ENCODE data around the gene TRRAP. TPM values are rescaled to one million over a fixed set of nuclear protein-coding genes. Genes with fewer than 3 reads are reported as not detected.

Gene TRRAP
- total RNA-seq, 2 donors from 2014 or later, result 23.4 to 24.3 TPM

DNA sequence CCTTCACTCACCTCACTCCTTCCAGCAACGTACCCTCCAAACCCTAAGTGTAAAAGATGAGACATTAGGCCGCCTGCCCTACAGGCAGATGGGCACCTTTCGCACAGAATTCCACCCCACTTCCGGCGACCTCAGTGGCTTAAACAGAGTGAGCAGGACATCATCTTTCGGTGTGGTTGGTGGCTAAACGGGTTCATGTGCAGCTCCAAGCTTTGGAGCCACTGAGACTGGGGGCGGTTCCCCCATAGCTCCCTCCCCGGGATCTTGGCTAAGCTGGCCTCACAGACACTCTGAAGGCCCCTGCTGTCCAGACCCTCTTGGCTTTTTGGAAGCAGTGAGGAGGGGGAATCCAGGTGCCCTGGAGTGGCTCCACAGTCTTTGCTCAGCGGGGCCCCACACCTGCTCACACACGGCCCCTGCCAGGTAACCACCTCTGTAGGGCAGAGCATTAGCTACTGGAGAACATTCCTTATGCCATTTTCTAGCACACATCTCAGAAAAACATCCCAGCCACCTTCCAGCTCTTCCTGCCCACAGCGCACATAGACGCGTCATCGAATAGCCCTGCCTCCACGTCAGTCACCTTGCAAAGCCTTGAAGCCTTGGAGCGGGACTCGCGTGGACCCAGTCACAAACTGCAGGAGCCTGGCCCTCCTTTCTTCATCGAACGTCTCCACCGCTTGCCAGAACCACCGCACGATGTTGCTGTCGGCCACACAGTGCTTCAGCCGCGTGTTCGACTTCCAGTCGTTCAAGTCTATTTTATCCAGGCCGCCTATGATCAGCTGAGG is 156.8 kb downstream of the TRRAP start:
- H3K36me3 ChIP-seq, result peaks cover 94% of the 10 kb centered on the region
- H3K9me3 ChIP-seq, result peaks cover 0 to 2% of the 10 kb centered on the region in 2 donors
- DNase-seq (ENCODE audit: low spot score), result peak; percentile 54
- no peaks in the 10 kb centered on the region for H3K27me3 ChIP-seq
- H3K4me1 ChIP-seq, result peaks cover 0 to 12% of the 10 kb centered on the region in 2 donors
- TF ChIP-seq, protein P1, sequence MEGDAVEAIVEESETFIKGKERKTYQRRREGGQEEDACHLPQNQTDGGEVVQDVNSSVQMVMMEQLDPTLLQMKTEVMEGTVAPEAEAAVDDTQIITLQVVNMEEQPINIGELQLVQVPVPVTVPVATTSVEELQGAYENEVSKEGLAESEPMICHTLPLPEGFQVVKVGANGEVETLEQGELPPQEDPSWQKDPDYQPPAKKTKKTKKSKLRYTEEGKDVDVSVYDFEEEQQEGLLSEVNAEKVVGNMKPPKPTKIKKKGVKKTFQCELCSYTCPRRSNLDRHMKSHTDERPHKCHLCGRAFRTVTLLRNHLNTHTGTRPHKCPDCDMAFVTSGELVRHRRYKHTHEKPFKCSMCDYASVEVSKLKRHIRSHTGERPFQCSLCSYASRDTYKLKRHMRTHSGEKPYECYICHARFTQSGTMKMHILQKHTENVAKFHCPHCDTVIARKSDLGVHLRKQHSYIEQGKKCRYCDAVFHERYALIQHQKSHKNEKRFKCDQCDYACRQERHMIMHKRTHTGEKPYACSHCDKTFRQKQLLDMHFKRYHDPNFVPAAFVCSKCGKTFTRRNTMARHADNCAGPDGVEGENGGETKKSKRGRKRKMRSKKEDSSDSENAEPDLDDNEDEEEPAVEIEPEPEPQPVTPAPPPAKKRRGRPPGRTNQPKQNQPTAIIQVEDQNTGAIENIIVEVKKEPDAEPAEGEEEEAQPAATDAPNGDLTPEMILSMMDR (IDR thresholded peaks at IDR 0.05), result no peak
- no peak overlapping the region for H3K4me3 ChIP-seq
- H3K27ac ChIP-seq, result peak overlapping the region in 1 of 2 donors; percentile 87

DNA sequence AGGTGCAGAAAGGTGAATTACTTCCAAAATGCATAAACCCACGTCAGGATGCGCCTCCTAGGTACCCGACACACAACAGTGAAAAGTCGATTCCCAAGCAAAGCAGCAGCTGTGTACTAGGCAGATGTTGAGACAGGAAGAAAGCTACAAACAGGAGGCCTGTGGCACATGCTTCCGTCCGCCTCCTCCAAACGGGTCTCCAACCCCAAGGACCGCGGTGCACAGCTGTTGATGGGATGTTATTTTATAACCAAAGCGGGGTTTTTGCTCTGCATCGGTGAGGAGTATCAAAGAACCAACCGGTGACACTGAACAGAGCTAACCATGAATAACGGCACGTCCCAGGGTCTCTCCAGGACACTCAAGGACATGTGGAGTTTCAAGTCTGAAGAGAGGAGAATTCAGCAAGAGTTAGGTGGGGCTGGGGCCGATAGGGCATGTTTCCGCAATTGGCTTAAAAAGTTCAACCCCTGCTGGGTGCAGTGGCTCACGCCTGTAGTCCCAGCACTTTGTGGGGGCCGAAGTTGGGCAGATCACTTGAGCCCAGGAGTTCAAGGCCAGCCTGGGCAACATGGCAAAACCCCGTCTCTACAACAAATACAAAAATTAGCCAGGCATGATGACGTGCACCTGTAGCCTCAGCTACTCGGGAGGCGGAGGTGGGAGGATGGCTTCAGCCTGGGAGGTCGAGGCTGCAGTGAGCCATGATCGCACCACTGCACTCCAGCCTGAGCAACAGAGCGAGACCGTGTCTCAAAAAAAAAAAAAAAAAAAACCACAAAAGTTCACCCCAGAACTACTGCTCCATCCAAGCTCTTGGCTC is 157.6 kb downstream of the TRRAP start:
- no peak for DNase-seq (ENCODE audit: low spot score)
- Histone ChIP-seq H3K9me3 (no peaks in the 10 kb centered on the region), H3K36me3 (peaks cover 88% of the 10 kb centered on the region), H3K4me1 (peaks cover 0 to 10% of the 10 kb centered on the region in 2 donors), H3K27ac (peak overlapping the region in 1 of 2 donors; percentile 54), H3K27me3 (no peaks in the 10 kb centered on the region), H3K4me3 (no peak overlapping the region)
- TF ChIP-seq, protein P1 (IDR thresholded peaks at IDR 0.05), result no peak

DNA sequence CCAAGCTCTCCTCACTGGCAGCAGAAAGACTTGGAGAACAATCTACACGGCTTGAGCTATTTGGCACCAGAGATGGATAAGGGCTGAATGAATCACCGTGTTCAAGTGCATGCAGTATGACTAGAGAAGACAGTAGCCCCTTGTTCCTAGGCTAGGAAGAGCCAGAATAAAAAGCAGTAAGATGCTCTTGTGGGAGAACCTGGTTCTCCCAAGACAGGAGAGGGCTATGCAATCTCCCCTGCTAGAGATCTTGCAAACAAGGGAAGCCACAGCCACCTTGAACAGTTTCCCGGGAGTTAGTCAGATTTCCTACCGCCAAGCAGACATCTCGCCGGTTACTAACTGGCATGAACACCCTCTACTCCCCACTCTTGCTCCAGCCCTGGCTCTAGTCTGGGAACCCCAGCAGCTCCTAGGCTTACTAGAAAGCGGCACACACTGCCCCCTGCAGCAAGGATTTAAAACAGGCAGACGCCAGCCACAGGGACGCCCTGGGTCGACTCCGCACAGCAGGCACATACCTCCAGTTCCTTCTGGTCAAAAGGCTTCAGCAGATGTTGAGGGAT is 158.3 kb downstream of the TRRAP start:
- peak; percentile 76 for DNase-seq (ENCODE audit: low spot score)
- Histone ChIP-seq H3K9me3 (no peaks in the 10 kb centered on the region), H3K4me1 (peaks cover 0 to 9% of the 10 kb centered on the region in 2 donors), H3K36me3 (peaks cover 87% of the 10 kb centered on the region), H3K27ac (peak overlapping the region; percentile 36 to 54), H3K4me3 (no peak overlapping the region), H3K27me3 (no peaks in the 10 kb centered on the region)
- TF ChIP-seq, protein P1 (IDR thresholded peaks at IDR 0.05), result peak in 1 of 2 donors; percentile 59

DNA sequence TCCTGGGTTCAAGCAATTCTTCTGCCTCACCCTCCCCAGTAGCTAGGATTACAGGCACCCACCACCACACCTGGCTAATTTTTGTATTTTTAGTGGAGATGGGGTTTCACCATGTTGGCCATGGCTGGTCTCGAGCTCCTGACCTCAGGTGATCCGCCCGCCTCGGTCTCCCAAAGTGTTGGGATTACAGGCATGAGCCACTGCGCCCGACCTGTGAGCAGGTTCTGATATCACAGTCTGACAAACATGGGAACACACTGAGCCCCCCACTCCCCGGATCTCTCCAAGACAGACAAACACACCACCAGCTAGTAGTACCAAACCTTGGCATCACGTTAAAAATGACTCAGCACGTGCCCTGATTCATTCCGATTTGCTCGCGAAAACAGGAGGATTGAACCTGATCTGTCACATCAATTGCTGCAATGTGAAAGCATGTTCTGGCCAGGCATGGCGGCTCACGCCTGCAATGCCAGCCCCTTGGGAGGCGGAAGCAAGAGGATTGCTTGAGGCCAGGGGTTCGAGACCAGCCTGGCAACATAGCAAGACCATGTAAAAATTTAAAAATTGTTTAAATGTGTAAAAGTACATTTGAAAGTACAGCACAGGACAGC is 159.1 kb downstream of the TRRAP start:
- Histone ChIP-seq H3K4me1 (peaks cover 0 to 8% of the 10 kb centered on the region in 2 donors), H3K27ac (peak overlapping the region in 1 of 2 donors; percentile 36), H3K4me3 (no peak overlapping the region), H3K27me3 (no peaks in the 10 kb centered on the region), H3K9me3 (no peaks in the 10 kb centered on the region), H3K36me3 (peaks cover 87% of the 10 kb centered on the region)
- TF ChIP-seq, protein P1 (IDR thresholded peaks at IDR 0.05), result no peak
- no peak for DNase-seq (ENCODE audit: low spot score)

DNA sequence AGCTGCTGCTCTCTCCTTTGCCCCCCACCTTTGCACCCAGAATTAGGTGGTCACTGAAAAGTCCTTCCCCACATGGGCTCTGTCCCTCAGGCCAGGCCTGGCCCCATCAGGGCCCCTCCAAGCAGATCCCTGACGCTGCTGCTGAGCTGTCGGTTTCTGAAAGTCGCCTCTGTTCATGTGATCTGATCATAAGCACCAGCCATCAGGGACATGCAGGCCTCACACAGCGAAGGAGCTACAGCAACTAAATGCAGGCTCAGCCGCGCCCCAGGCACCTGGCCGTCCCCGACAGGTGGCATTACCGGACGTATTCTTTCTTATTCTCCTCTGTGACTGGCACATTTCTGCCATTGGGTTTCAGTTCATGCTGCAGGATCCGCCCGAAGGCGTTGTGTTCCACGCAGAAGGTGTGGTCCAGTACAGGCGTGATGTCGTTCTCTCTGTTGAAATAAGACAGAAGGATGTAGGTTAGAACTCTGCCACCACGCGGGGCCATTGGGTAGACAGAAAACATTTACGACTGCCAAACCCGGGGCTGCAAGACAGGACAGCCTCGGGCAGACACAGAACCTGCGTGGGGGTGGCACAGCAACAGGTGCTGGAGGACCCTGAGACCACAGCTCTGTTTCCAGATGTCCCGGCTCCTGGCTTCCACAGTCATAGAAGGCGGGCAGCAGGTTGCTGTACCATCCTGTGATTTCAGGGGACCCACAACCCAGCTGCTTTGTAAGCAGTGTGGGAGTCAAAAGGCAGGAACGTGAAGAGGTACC is 159.9 kb downstream of the TRRAP start:
- no peak for DNase-seq (ENCODE audit: low spot score)
- Histone ChIP-seq H3K9me3 (no peaks in the 10 kb centered on the region), H3K27ac (no peak overlapping the region), H3K4me3 (no peak overlapping the region), H3K4me1 (peaks cover 0 to 8% of the 10 kb centered on the region in 2 donors), H3K27me3 (no peaks in the 10 kb centered on the region), H3K36me3 (peaks cover 87% of the 10 kb centered on the region)
- TF ChIP-seq, protein P1 (IDR thresholded peaks at IDR 0.05), result no peak
